ENCODE results near the gene MYL12B. TPM values are rescaled to one million over a fixed set of nuclear protein-coding genes. Genes with fewer than 3 reads are reported as not detected.

MYL12B gene
- total and polyA plus RNA-seq, 2 of the 8 experiments (the other 6 are each of a cell fraction or from before 2014, with no cell fraction given), result 174 to 188 TPM

DNA sequence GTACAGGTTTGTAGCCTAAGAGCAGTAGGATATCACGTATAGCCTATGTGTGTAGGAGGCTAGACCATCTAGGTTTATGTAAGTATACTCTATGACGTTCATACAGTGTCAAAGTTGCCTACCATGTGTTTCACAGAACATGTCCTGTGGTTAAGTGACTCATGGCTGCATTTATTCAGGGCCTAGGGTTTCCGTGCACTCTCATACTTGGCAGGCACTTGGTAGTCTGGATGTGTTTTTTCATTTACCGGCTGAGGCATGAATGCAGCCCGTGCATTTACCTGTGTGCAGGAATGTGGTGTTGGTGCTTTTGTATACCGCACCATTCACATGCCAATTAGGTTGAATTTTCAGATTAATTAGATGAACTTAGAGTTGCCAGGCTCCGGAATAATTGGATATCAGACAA lies 43.4 kb downstream of the MYL12B start:
- Histone ChIP-seq H2BK15ac (ENCODE audit: low read length) (no peak overlapping the region), H2BK120ac (replicated peaks; ENCODE audit: low read depth, low read length) (no peak overlapping the region), H3K23me2 (ENCODE audit: low read depth, low read length) (no peaks in the 10 kb centered on the region), H3K4me1 (replicated peaks in 1 of 4; ENCODE audit: control insufficient read depth in 3 of 4, insufficient read depth in 4 of 4, low read length in 3 of 4) (peaks cover 0 to 6% (median 1%) of the 10 kb centered on the region in 4 experiments; a peak in 3 of 7 replicates), H3K9ac (replicated peaks in 1 of 4; ENCODE audit: extremely low read depth in 1 of 4, low read depth in 3 of 4, low read length in 3 of 4) (no peak overlapping the region), H3K18ac (ENCODE audit: extremely low read depth, low read length) (no peak overlapping the region; the same call in 1 of the 2 replicates), H2AK5ac (ENCODE audit: low read depth, low read length) (no peak overlapping the region), H3K4ac (replicated peaks; ENCODE audit: insufficient read length, low read depth, low read length) (no peak overlapping the region), H2BK12ac (ENCODE audit: low read depth, low read length) (no peak overlapping the region), H2BK20ac (ENCODE audit: low read length) (no peak overlapping the region), H3K79me2 (ENCODE audit: control insufficient read depth in 1 of 2, insufficient read depth in 2 of 2, low read length in 2 of 2) (no peaks in the 10 kb centered on the region), H4K91ac (replicated peaks; ENCODE audit: insufficient read length, low read length) (no peak overlapping the region), H3K4me2 (ENCODE audit: insufficient read depth in 1 of 2, low read depth in 2 of 2, low read length in 2 of 2) (no peak overlapping the region), H3K79me1 (ENCODE audit: low read depth, low read length) (no peaks in the 10 kb centered on the region), H4K8ac (ENCODE audit: extremely low read depth, insufficient read depth, low read length) (no peak overlapping the region), H2BK5ac (ENCODE audit: low read depth, low read length) (no peak overlapping the region), H4K5ac (ENCODE audit: insufficient read length, low read depth, low read length) (no peak overlapping the region), H3K4me3 (ENCODE audit: extremely low read depth in 1 of 4, insufficient read depth in 2 of 4, low read depth in 3 of 4, low read length in 4 of 4) (no peak overlapping the region), H3K14ac (ENCODE audit: insufficient read length) (no peak overlapping the region), H3K27ac (ENCODE audit: low read depth, low read length) (no peak overlapping the region), H3K9me3 (ENCODE audit: insufficient read depth in 2 of 2, low read depth in 1 of 2, low read length in 1 of 2) (no peaks in the 10 kb centered on the region), H3K27me3 (replicated peaks in 1 of 4; ENCODE audit: control insufficient read depth in 3 of 4, extremely low read depth in 1 of 4, insufficient read depth in 3 of 4, low read length in 3 of 4) (no peaks in the 10 kb centered on the region), H3K23ac (ENCODE audit: insufficient read length) (no peak overlapping the region), H3K36me3 (ENCODE audit: control insufficient read depth in 2 of 4, insufficient read depth in 4 of 4, low read length in 3 of 4) (no peaks in the 10 kb centered on the region), H2AFZ (ENCODE audit: low read length) (no peak overlapping the region), H4K20me1 (replicated peaks in 1 of 2; ENCODE audit: control insufficient read depth in 1 of 2, insufficient read depth in 2 of 2, low read length in 2 of 2) (no peaks in the 10 kb centered on the region), H3K56ac (replicated peaks; ENCODE audit: insufficient read length, low read depth, low read length) (no peak overlapping the region)
- ChIA-PET CTCF (ENCODE audit: partially characterized antibody) (interaction anchor here (1.3 kb wide), 1 partner anchor 8 kb away, joined by 8 read pairs; no protein-coding TSS in a partner anchor), POLR2A (ENCODE audit: partially characterized antibody) (interaction anchor here (0.6 kb wide), 1 partner anchor 28 kb away, joined by 3 read pairs; no protein-coding TSS in a partner anchor)
- TF ChIP-seq HDAC6 (IDR thresholded peaks at IDR 0.05; ENCODE audit: low read depth, low read length) (no peak), ZNF274 (IDR thresholded peaks at IDR 0.05; ENCODE audit: borderline replicate concordance, extremely low read depth, low read length) (no peak), RFX5 (IDR thresholded peaks at IDR 0.05; ENCODE audit: borderline replicate concordance, low read depth, low read length) (no peak), PHF8 (conservative IDR thresholded peaks at IDR 0.05; ENCODE audit: low read depth, low read length) (no peak), CHD2 (IDR thresholded peaks at IDR 0.05; ENCODE audit: low read length) (no peak), RAD21 (IDR thresholded peaks at IDR 0.05 in 1 of 2, conservative IDR thresholded peaks at IDR 0.05 in 1 of 2; ENCODE audit: low read depth in 2 of 2, low read length in 2 of 2) (no peak), NRF1 (IDR thresholded peaks at IDR 0.05; ENCODE audit: low read depth, low read length) (no peak), TBP (IDR thresholded peaks at IDR 0.05; ENCODE audit: low read depth, low read length) (no peak), SUZ12 (IDR thresholded peaks at IDR 0.05; ENCODE audit: low read length) (no peak), JUND (IDR thresholded peaks at IDR 0.05; ENCODE audit: low read length) (no peak)
- FAIRE-seq, result no peak
- WGBS, 2 experiments (ENCODE audit: extremely low coverage in 1 of 2, insufficient coverage in 1 of 2, insufficient read length in 1 of 2, insufficient replicate concordance in 2 of 2, low coverage in 1 of 2, low lambda C conversion rate in 2 of 2, missing lambda C conversion rate in 1 of 2), result 88% methylated on average over 7 of the region's 7 CpGs; no CpG with 5 or more reads in 1 of the 2 experiments
- DNase-seq (ENCODE audit: low read depth in 1 of 2, low spot score in 2 of 2), result no peak

Data from H1 (cell line).